Colonic mucosa (tissue), 4 donors: Measurements from ENCODE around the gene SUGCT. TPM values are rescaled to one million over a fixed set of nuclear protein-coding genes. Genes with fewer than 3 reads are reported as not detected.

Source experiments
- DNase-seq: peaks from one replicate; pipeline ENCODE4 v3.0.0-alpha.2; 2020
- H3K27ac ChIP-seq: fragments of 200-600 bp; one replicate; pipeline ENCODE4 v1.8.0; 2021
- H3K27me3 ChIP-seq: fragments of 200-600 bp; one replicate; pipeline ENCODE4 v1.8.0; 2021
- H3K36me3 ChIP-seq: fragments of 200-600 bp; one replicate; pipeline ENCODE4 v1.8.0; 2021
- H3K4me1 ChIP-seq: fragments of 200-600 bp; one replicate; pipeline ENCODE4 v1.8.0; 2021; ENCODE audit warnings: mild to moderate bottlenecking
- H3K4me3 ChIP-seq: fragments of 200-600 bp; one replicate; pipeline ENCODE4 v1.8.0; 2021
- H3K9ac ChIP-seq, 2 donors: one replicate each; pipeline ENCODE4 v1.7.0; 2013; ENCODE audit warnings: control low read depth in 2 of 2, low read depth in 2 of 2, low read length in 2 of 2
- H3K9me3 ChIP-seq: fragments of 200-600 bp; one replicate; pipeline ENCODE4 v1.8.0; 2021
- CTCF ChIP-seq: fragments of 200-600 bp; IDR thresholded peaks from one replicate; pipeline ENCODE4 v1.8.0; 2022; ENCODE audit warnings: antibody characterized with exemption, mild to moderate bottlenecking
- intact Hi-C: fragments of 100-400 bp; cut with DNase I; formaldehyde crosslinking; loops from one replicate; pipeline ENCODE4 v1.14.1; 2022
- total RNA-seq, 2 donors: library from RNA; stranded (reverse); fragmentation: NEBNext Ultra II Directional in 1 of 2; extraction: Animal tissue kit (Norgen Biotek cat#: 25700) in 1 of 2; gene quantifications; one replicate each; pipeline ENCODE4 v1.2.1, GENCODE V29; 2021
- donor health status: healthy.
- donor health status: DM: no; HTN: no; CAD: no.
- donor health status: DM: no; HTN: no; CAD: no.

The SUGCT gene
- total RNA-seq, 2 donors from 2014 or later, result 3.6 to 15.1 TPM

GRCh38 chr7:40493609-40494051 lies 358.8 kb downstream of the SUGCT start:
- no peaks in the 10 kb centered on the region for H3K36me3 ChIP-seq
- H3K4me1 ChIP-seq, result no peaks in the 10 kb centered on the region
- H3K4me3 ChIP-seq, result no peak overlapping the region
- H3K9me3 ChIP-seq, result no peaks in the 10 kb centered on the region
- intact Hi-C loops, result no loop called here
- H3K27me3 ChIP-seq, result no peaks in the 10 kb centered on the region
- no peak for TF ChIP-seq CTCF
- no peak overlapping the region for H3K9ac ChIP-seq
- H3K27ac ChIP-seq, result no peak overlapping the region
- DNase-seq, result no peak

- Histone ChIP-seq H3K9me3 (no peaks in the 10 kb centered on the region), H3K27ac (no peak overlapping the region), H3K36me3 (no peaks in the 10 kb centered on the region), H3K27me3 (no peaks in the 10 kb centered on the region), H3K9ac (no peak overlapping the region), H3K4me1 (no peaks in the 10 kb centered on the region), H3K4me3 (no peak overlapping the region)
- no peak for DNase-seq
- TF ChIP-seq CTCF, result no peak
- intact Hi-C loops, result no loop called here
Measured at GRCh38 chr7:40498924-40499510, 364.2 kb downstream of the SUGCT start.

DNA sequence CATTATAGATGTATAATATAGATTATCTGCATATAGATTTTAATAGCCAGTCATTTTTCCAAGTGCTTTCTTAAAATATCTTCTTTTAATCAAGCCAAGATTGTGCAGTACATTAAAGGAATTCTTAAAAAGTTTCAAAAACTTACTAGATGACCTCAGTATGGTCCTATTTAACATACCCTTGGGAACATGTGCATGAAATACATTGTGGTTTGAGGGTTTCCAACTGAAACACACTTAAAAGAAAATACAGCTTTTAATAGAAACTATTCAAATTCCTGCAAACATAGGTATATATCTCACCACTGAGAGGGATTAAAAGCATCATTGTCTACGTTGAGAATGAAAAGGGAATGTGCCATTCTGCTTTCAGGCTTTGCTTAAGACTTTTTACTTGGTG lies 364.9 kb downstream of the SUGCT start:
- Histone ChIP-seq H3K4me1 (no peaks in the 10 kb centered on the region), H3K27me3 (no peaks in the 10 kb centered on the region), H3K9me3 (no peaks in the 10 kb centered on the region), H3K4me3 (no peak overlapping the region), H3K36me3 (no peaks in the 10 kb centered on the region), H3K27ac (no peak overlapping the region), H3K9ac (no peak overlapping the region)
- TF ChIP-seq CTCF, result no peak
- DNase-seq, result no peak
- intact Hi-C loops, result loop anchor here (10.0 kb wide), 1 partner anchor 135 kb away; no protein-coding TSS in a partner anchor

- TF ChIP-seq CTCF, result no peak
- no peak overlapping the region for H3K4me3 ChIP-seq
- H3K27ac ChIP-seq, result no peak overlapping the region
- intact Hi-C loops, result loop anchor here (10.0 kb wide), 1 partner anchor 135 kb away; no protein-coding TSS in a partner anchor
- H3K9ac ChIP-seq, result no peak overlapping the region
- H3K36me3 ChIP-seq, result no peaks in the 10 kb centered on the region
- H3K9me3 ChIP-seq, result no peaks in the 10 kb centered on the region
- no peaks in the 10 kb centered on the region for H3K27me3 ChIP-seq
- DNase-seq, result no peak
- no peaks in the 10 kb centered on the region for H3K4me1 ChIP-seq
Measured at GRCh38 chr7:40500219-40500618, 365.4 kb downstream of the SUGCT start.

DNA sequence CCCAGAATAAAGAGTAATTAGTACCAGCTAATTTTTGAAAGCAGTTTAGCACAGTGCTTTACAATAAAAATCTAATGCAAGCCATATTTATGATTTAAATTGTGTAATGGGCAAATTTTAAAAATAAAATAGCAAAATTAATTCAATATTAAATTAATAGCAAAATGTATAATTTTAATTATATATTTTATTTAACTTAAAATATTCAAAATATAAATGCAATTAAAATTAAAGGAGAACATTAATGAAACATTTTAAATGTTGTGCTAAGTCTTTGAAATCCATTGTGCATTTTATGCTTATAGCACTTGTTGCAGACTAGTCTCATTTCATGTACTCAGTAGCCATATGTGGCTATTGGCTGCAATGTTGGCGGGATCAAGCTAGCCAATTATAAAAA lies 367.6 kb downstream of the SUGCT start:
- no peak for TF ChIP-seq CTCF
- Histone ChIP-seq H3K4me1 (no peaks in the 10 kb centered on the region), H3K4me3 (no peak overlapping the region), H3K36me3 (no peaks in the 10 kb centered on the region), H3K9ac (no peak overlapping the region), H3K27ac (no peak overlapping the region), H3K9me3 (no peaks in the 10 kb centered on the region), H3K27me3 (no peaks in the 10 kb centered on the region)
- no peak for DNase-seq
- intact Hi-C loops, result loop anchor here (10.0 kb wide), 1 partner anchor 132 kb away; no protein-coding TSS in a partner anchor
